Brain microvascular endothelial cell (primary cell): ENCODE data around the gene ZNF277.

Experiments
- DNase-seq: peaks from one replicate; pipeline ENCODE4 v3.0.0-alpha.2; 2020
- H3K27ac ChIP-seq: fragments of 250-450 bp; sonication (Bioruptor Pico); 2 replicates; pipeline ENCODE4 v1.5.1; 2020; ENCODE audit warnings: mild to moderate bottlenecking, moderate library complexity
- H3K27me3 ChIP-seq: fragments of 250-450 bp; sonication (Bioruptor Pico); replicated peaks from 2 replicates; pipeline ENCODE4 v1.5.1; 2020; ENCODE audit warnings: mild to moderate bottlenecking
- H3K36me3 ChIP-seq: fragments of 250-450 bp; sonication (Bioruptor Pico); replicated peaks from 2 replicates; pipeline ENCODE4 v1.5.1; 2020; ENCODE audit warnings: mild to moderate bottlenecking
- H3K4me3 ChIP-seq: 2 replicates; pipeline ENCODE4 v1.5.1; 2011; ENCODE audit warnings: low read depth, mild to moderate bottlenecking, control low read depth, low read length, moderate library complexity
- in situ Hi-C: cut with HindIII; loops from 2 replicates; pipeline ENCODE4 v1.10.0; 2017; ENCODE audit warnings: low sequenced_read_pairs, low pct_ligation_motif_present
- TF ChIP-seq, protein P1 (sequence below): IDR thresholded peaks from 2 replicates; pipeline ENCODE4 v1.5.1; 2011; ENCODE audit warnings: low read depth, mild to moderate bottlenecking, moderate library complexity, low read length, control low read depth, inconsistent platforms; ENCODE audit errors: missing control alignments

The ZNF277 gene

DNA sequence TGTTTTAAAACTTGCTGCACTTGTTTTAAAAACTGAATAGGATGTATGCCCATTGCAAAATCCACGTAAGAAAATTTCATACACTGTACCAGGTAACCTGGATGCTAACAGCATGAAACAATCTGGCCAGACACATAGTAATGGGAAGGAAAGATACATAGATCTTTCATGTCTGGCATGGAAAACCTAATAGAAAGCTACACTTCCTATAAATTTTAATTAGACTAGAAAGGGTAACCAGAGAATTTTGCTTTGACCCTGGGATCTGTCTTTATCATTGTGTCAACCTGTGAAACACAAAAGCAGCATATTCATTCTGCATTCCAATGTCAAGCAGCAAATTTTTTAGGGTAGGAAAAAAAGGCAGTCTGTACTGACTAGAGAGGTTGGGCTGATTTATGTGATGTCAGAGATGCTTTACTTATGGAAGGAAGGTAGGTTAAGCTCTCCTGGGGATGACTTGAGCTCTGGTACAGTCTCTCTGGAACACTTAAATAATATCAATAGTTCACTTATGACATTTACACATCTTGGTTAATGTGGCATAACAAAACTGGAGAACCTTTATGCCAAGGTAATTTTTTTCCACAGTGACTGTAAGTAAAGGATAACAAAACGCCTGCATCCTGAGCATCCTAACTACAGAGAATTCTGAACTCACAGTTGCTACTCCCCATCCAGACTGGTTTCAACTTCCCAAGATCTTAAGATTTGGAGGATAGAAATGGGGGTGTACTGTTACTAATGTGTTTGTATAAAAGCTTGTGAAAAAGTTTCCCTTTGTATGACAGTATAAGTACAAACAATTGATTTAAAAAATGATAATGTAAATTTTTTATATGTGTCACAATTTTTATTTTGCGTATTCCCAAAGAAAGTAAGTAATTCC, 45.0 kb upstream of the ZNF277 start:
- Histone ChIP-seq H3K27me3 (no peaks in the 10 kb centered on the region), H3K27ac (no peak overlapping the region), H3K4me3 (no peak overlapping the region), H3K36me3 (no peaks in the 10 kb centered on the region)
- TF ChIP-seq, protein P1, sequence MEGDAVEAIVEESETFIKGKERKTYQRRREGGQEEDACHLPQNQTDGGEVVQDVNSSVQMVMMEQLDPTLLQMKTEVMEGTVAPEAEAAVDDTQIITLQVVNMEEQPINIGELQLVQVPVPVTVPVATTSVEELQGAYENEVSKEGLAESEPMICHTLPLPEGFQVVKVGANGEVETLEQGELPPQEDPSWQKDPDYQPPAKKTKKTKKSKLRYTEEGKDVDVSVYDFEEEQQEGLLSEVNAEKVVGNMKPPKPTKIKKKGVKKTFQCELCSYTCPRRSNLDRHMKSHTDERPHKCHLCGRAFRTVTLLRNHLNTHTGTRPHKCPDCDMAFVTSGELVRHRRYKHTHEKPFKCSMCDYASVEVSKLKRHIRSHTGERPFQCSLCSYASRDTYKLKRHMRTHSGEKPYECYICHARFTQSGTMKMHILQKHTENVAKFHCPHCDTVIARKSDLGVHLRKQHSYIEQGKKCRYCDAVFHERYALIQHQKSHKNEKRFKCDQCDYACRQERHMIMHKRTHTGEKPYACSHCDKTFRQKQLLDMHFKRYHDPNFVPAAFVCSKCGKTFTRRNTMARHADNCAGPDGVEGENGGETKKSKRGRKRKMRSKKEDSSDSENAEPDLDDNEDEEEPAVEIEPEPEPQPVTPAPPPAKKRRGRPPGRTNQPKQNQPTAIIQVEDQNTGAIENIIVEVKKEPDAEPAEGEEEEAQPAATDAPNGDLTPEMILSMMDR, result no peak
- in situ Hi-C loops, result no loop called here
- no peak for DNase-seq

GRCh38 chr7:112162142-112162766, 44.2 kb upstream of the ZNF277 start:
- DNase-seq, result peak; percentile 82
- Histone ChIP-seq H3K27me3 (no peaks in the 10 kb centered on the region), H3K4me3 (no peak overlapping the region), H3K36me3 (no peaks in the 10 kb centered on the region), H3K27ac (peak overlapping the region; percentile 39)
- TF ChIP-seq, protein P1, result no peak
- in situ Hi-C loops, result no loop called here

- in situ Hi-C loops, result no loop called here
- no peak overlapping the region for H3K4me3 ChIP-seq
- TF ChIP-seq, protein P1, result no peak
- peak overlapping the region; percentile 39 for H3K27ac ChIP-seq
- no peak for DNase-seq
- no peaks in the 10 kb centered on the region for H3K36me3 ChIP-seq
- H3K27me3 ChIP-seq, result no peaks in the 10 kb centered on the region
Observed at GRCh38 chr7:112162784-112163506, 43.5 kb upstream of the ZNF277 start.

- H3K36me3 ChIP-seq, result no peaks in the 10 kb centered on the region
- TF ChIP-seq, protein P1, result no peak
- in situ Hi-C loops, result no loop called here
Observed at GRCh38 chr7:112167147-112167546, 39.3 kb upstream of the ZNF277 start.

DNA sequence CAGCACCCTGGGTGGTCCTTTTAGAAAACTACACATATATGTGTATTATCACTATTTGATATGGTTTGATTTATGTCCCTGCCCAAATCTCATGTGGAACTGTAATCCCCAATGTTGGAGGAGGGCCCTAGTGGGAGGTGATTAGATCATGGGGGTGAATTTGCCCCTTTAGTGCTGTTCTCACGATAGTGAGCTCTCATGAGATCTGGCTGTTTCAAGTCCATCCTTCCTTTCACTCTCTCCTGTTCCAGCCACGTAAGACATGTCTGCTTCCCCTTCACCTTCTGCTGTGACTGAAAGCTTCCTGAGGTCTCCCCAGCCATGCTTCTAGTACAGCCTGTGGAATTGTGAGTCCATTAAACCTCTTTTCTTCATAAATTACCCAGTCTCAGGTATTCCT, 37.6 kb upstream of the ZNF277 start:
- in situ Hi-C loops, result no loop called here

More at GRCh38 chr7:112167147-112167546, 39.3 kb upstream of the ZNF277 start:
- no peak for DNase-seq
- no peak overlapping the region for H3K4me3 ChIP-seq
- H3K27me3 ChIP-seq, result no peaks in the 10 kb centered on the region
- H3K27ac ChIP-seq, result no peak overlapping the region

More for the DNA sequence above, 37.6 kb upstream of the ZNF277 start:
- no peaks in the 10 kb centered on the region for H3K27me3 ChIP-seq
- no peak overlapping the region for H3K4me3 ChIP-seq
- H3K27ac ChIP-seq, result no peak overlapping the region
- no peak for DNase-seq
- no peaks in the 10 kb centered on the region for H3K36me3 ChIP-seq
- TF ChIP-seq, protein P1, result no peak
